ENCODE measurements around the gene PTAFR.

The PTAFR gene

GRCh38 chr1:28199328-28200233 is 23.1 kb upstream of the PTAFR start:
- TF ChIP-seq, protein P1, sequence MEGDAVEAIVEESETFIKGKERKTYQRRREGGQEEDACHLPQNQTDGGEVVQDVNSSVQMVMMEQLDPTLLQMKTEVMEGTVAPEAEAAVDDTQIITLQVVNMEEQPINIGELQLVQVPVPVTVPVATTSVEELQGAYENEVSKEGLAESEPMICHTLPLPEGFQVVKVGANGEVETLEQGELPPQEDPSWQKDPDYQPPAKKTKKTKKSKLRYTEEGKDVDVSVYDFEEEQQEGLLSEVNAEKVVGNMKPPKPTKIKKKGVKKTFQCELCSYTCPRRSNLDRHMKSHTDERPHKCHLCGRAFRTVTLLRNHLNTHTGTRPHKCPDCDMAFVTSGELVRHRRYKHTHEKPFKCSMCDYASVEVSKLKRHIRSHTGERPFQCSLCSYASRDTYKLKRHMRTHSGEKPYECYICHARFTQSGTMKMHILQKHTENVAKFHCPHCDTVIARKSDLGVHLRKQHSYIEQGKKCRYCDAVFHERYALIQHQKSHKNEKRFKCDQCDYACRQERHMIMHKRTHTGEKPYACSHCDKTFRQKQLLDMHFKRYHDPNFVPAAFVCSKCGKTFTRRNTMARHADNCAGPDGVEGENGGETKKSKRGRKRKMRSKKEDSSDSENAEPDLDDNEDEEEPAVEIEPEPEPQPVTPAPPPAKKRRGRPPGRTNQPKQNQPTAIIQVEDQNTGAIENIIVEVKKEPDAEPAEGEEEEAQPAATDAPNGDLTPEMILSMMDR (conservative IDR thresholded peaks at IDR 0.05; ENCODE audit: low read length), result no peak
- no peak for DNase-seq (ENCODE audit: low read depth)
- H3K4me3 ChIP-seq (ENCODE audit: low read length), result no peak overlapping the region

- no peak for DNase-seq (ENCODE audit: low read depth)
- TF ChIP-seq, protein P1 (conservative IDR thresholded peaks at IDR 0.05; ENCODE audit: low read length), result no peak
- H3K4me3 ChIP-seq (ENCODE audit: low read length), result no peak overlapping the region
These were observed 21.4 kb upstream of the PTAFR start for GRCh38 chr1:28197682-28198415.

DNA sequence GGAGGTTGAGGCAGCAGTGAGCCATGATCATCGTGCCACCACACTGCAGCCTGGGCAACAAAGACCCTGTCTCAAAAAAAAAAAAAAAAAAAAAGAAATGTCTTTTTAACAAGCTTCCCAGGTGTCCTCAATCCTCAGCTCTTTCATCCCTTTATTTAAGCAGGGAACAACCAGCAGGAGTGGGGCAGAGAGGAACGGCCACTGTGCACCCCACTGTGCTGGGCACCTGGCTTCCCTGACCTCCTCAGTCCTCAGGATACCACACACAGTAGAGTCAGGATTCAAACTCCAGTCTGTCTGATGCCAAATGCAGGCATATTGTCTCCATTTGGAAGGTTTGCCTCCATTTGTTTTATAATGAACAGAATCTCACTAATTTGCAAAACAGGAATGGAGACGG is 19.8 kb upstream of the PTAFR start:
- TF ChIP-seq, protein P1 (conservative IDR thresholded peaks at IDR 0.05; ENCODE audit: low read length), result no peak
- DNase-seq (ENCODE audit: low read depth), result no peak
- no peak overlapping the region for H3K4me3 ChIP-seq (ENCODE audit: low read length)

DNA sequence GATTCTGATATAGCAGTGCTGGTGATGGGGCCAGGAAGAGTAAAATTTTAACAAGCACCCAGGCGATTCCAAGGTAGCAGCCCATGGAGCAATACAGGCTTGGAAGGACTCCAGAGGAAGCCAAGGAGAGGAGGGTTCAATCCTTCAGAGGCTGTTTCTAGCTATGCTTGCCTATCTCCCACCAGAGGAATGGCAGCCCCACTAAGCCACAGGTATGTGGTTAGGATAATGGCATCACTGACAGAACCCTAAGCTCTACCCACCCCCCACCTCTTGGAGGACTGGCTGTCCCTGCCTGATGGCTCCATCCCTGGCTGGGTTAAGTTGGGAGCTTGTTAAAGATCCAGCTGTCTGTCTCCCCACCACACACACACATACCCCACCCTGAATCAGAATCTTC is 19.3 kb upstream of the PTAFR start:
- no peak for DNase-seq (ENCODE audit: low read depth)
- no peak overlapping the region for H3K4me3 ChIP-seq (ENCODE audit: low read length)
- TF ChIP-seq, protein P1 (conservative IDR thresholded peaks at IDR 0.05; ENCODE audit: low read length), result no peak

- DNase-seq (ENCODE audit: low read depth), result no peak
- no peak overlapping the region for H3K4me3 ChIP-seq (ENCODE audit: low read length)
- TF ChIP-seq, protein P1 (conservative IDR thresholded peaks at IDR 0.05; ENCODE audit: low read length), result no peak
These were observed 18.0 kb upstream of the PTAFR start for GRCh38 chr1:28194326-28195035.

- no peak for DNase-seq (ENCODE audit: low read depth)
- TF ChIP-seq, protein P1 (conservative IDR thresholded peaks at IDR 0.05; ENCODE audit: low read length), result no peak
These were observed 17.2 kb upstream of the PTAFR start for GRCh38 chr1:28193701-28194161.

More at GRCh38 chr1:28193701-28194161, 17.2 kb upstream of the PTAFR start:
- no peak overlapping the region for H3K4me3 ChIP-seq (ENCODE audit: low read length)

All from AG10803 (cell line).